Spleen (tissue), 3 donors: ENCODE results near the gene SSTR3.

Experiments used
- POLR2A ChIP-seq, 3 donors: fragments of 450-650 bp; IDR thresholded peaks; one replicate each; pipeline ENCODE4 v1.5.1; 2017; ENCODE audit warnings: antibody characterized with exemption in 3 of 3, mild to moderate bottlenecking in 1 of 3
- POLR2AphosphoS5 ChIP-seq, 3 donors: sonication (generic); formaldehyde crosslinking; IDR thresholded peaks; one replicate each; pipeline ENCODE4 v1.5.1; 2017; ENCODE audit warnings: antibody characterized with exemption in 3 of 3

DNA sequence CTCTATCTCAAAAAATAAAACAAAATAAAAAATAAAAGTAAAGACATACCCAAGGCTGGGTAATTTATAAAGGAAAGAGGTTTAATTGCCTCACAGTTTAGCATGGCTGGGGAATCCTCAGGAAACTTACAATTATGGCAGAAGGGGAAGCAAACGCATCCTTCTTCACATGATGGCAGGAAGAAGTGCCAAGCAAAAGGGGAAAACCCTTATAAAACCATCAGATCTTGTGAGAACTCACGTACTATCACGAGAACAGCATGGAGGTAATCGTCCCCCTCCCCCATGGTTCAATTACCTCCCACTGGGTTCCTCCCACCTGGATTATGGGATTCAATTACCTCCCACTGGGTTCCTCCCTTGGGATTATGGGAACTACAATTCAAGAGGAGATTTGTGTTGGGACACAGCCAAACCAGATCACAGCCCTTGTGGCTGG lies 8.3 kb upstream of the SSTR3 start:
- TF ChIP-seq POLR2A (IDR thresholded peaks at IDR 0.05) (no peak), POLR2AphosphoS5 (IDR thresholded peaks at IDR 0.05) (peak in 1 of 3 donors; percentile 39)
